ENCODE results near the gene MACROD1.
"Not testable (repeated sequence)": the region's sequence is repeated elsewhere in the genome, so short reads cannot be mapped to it uniquely, and the experiment has no call there.

- TF ChIP-seq, protein P1, sequence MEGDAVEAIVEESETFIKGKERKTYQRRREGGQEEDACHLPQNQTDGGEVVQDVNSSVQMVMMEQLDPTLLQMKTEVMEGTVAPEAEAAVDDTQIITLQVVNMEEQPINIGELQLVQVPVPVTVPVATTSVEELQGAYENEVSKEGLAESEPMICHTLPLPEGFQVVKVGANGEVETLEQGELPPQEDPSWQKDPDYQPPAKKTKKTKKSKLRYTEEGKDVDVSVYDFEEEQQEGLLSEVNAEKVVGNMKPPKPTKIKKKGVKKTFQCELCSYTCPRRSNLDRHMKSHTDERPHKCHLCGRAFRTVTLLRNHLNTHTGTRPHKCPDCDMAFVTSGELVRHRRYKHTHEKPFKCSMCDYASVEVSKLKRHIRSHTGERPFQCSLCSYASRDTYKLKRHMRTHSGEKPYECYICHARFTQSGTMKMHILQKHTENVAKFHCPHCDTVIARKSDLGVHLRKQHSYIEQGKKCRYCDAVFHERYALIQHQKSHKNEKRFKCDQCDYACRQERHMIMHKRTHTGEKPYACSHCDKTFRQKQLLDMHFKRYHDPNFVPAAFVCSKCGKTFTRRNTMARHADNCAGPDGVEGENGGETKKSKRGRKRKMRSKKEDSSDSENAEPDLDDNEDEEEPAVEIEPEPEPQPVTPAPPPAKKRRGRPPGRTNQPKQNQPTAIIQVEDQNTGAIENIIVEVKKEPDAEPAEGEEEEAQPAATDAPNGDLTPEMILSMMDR (IDR thresholded peaks at IDR 0.05): not testable (repeated sequence)
- TF ChIP-seq POLR2A, EP300, POLR2AphosphoS5 (IDR thresholded peaks at IDR 0.05): not testable (repeated sequence)
These were observed 118.5 kb downstream of the MACROD1 start for GRCh38 chr11:64047373-64047772.
